GM12878 (cell line): ENCODE measurements around the gene PPP2R3B. TPM values are rescaled to one million over a fixed set of nuclear protein-coding genes. Genes with fewer than 3 reads are reported as not detected.

Experiments
- ATAC-seq: fragments of 200-7000 bp; cut with Tn5 transposase; 3 replicates; pipeline ENCODE4 v1.9.1; 2020; ENCODE audit warnings: mild to moderate bottlenecking, moderate library complexity
- BruUV-seq: library from RNA; stranded (reverse); fragments of 400-500 nt; replicated peaks from 2 replicates; lab custom pipeline; 2021; lab: Mats Ljungman, UMichigan
- CTCF ChIA-PET: fragments of 300-600 bp; sonication (Branson Sonifier 250); formaldehyde crosslinking; extraction: SDS; loops from one replicate; lab custom pipeline; 2021; ENCODE audit warnings: inconsistent platforms; lab: Yijun Ruan, JAX
- POLR2A ChIA-PET: fragments of 350-600 bp; formaldehyde crosslinking; extraction: SDS; loops from one replicate; lab custom pipeline; 2021; ENCODE audit warnings: inconsistent platforms; lab: Charles Lee
- RAD21 ChIA-PET: fragments of 300-600 bp; sonication (Branson Sonifier 250); formaldehyde crosslinking; loops from one replicate; lab custom pipeline; 2023; ENCODE audit warnings: antibody characterized with exemption; ENCODE audit not compliant: unreplicated experiment; lab: Charles Lee
- SMC1A ChIA-PET: fragments of 300-600 bp; sonication (Branson Sonifier 250); formaldehyde crosslinking; loops from one replicate; lab custom pipeline; 2023; ENCODE audit not compliant: unreplicated experiment, uncharacterized antibody; lab: Charles Lee
- DNase-seq: peaks from one replicate; pipeline ENCODE4 v3.0.0-alpha.2; 2011; ENCODE audit warnings: low read depth, low spot score
- FAIRE-seq: peaks from 3 replicates; lab custom pipeline; 2011; peaks lifted over from hg19 to GRCh38; lab: Jason Lieb, UNC
- H2AFZ ChIP-seq: 2 replicates; pipeline ENCODE4 v1.6.0; 2011; ENCODE audit warnings: low read depth, low read length, control low read depth; ENCODE audit not compliant: control insufficient read depth
- H3K27ac ChIP-seq: 2 replicates; pipeline ENCODE4 v1.5.1; 2011; ENCODE audit warnings: control low read depth; ENCODE audit not compliant: control insufficient read depth, insufficient read depth
- H3K27me3 ChIP-seq, 2 experiments: replicated peaks in 1 of 2; 2 replicates each; pipeline versions ENCODE4 v1.6.0 to v1.6.1; 2011; ENCODE audit warnings: low read length in 1 of 2; ENCODE audit not compliant: control insufficient read depth in 2 of 2, insufficient read depth in 2 of 2
- H3K36me3 ChIP-seq, 2 experiments: 2 replicates each; pipeline ENCODE4 v1.5.1; 2011; ENCODE audit warnings: low read length in 1 of 2; ENCODE audit not compliant: control insufficient read depth in 2 of 2, insufficient read depth in 2 of 2
- H3K4me1 ChIP-seq: 2 replicates; pipeline ENCODE4 v1.6.1; 2011; ENCODE audit warnings: mild to moderate bottlenecking, low read length, moderate library complexity, mixed read lengths; ENCODE audit not compliant: control insufficient read depth, insufficient read depth
- H3K4me2 ChIP-seq: 2 replicates; pipeline ENCODE4 v1.6.0; 2011; ENCODE audit warnings: control low read depth; ENCODE audit not compliant: control insufficient read depth, insufficient read depth
- H3K4me3 ChIP-seq: fragments of 200-600 bp; sonication (generic); 2 replicates; pipeline ENCODE4 v1.5.1; 2016
- H3K79me2 ChIP-seq: 2 replicates; pipeline ENCODE4 v1.6.0; 2011; ENCODE audit warnings: low read length; ENCODE audit not compliant: control insufficient read depth, insufficient read depth
- H3K9ac ChIP-seq: 2 replicates; pipeline ENCODE4 v1.8.0; 2011; ENCODE audit warnings: low read length, control low read depth, mixed read lengths; ENCODE audit not compliant: control insufficient read depth, insufficient read depth
- H3K9me3 ChIP-seq: replicated peaks from 3 replicates; pipeline ENCODE4 v1.5.1; 2011; ENCODE audit warnings: mild to moderate bottlenecking, low read length; ENCODE audit not compliant: control insufficient read depth, insufficient read depth
- H4K20me1 ChIP-seq: 2 replicates; pipeline ENCODE4 v1.6.0; 2011; ENCODE audit not compliant: control insufficient read depth, insufficient read depth
- ATF7 ChIP-seq: fragments of 450-650 bp; IDR thresholded peaks from 2 replicates; pipeline ENCODE4 v1.6.1; 2016; ENCODE audit warnings: low read depth, mild to moderate bottlenecking
- BHLHE40 ChIP-seq, 2 experiments: fragments of 450-650 bp in 1 of 2; IDR thresholded peaks; 2 replicates each; pipeline ENCODE4 v1.6.1; 2011 to 2017; ENCODE audit warnings: low read depth in 2 of 2, borderline replicate concordance in 1 of 2, improper control_type of control experiment in 1 of 2, low read length in 1 of 2, mild to moderate bottlenecking in 1 of 2
- CBX3 ChIP-seq: fragments of 200-600 bp; sonication (generic); IDR thresholded peaks from 2 replicates; pipeline ENCODE4 v1.6.1; 2016; ENCODE audit warnings: low read depth, borderline replicate concordance
- CREB1 ChIP-seq: IDR thresholded peaks from 2 replicates; pipeline ENCODE4 v1.6.1; 2012; ENCODE audit warnings: low read depth, mild to moderate bottlenecking, inconsistent platforms
- EGR1 ChIP-seq, 2 experiments: IDR thresholded peaks; 1 replicate in 1 of 2; 2 replicates in 1 of 2; pipeline ENCODE4 v1.6.1; 2011 to 2012; ENCODE audit warnings: low read depth in 2 of 2, low read length in 2 of 2, borderline replicate concordance in 1 of 2, mild to moderate bottlenecking in 1 of 2, moderate library complexity in 1 of 2
- FOXK2 ChIP-seq: fragments of 450-650 bp; IDR thresholded peaks from 2 replicates; pipeline ENCODE4 v1.6.1; 2017; ENCODE audit warnings: mild to moderate bottlenecking, moderate library complexity
- IKZF1 ChIP-seq: fragments of 450-650 bp; conservative IDR thresholded peaks from 2 replicates; pipeline ENCODE4 v1.6.1; 2017; ENCODE audit warnings: antibody characterized with exemption, mild to moderate bottlenecking
- IKZF2 ChIP-seq, 2 experiments: fragments of 450-650 bp; IDR thresholded peaks; 2 replicates each; pipeline ENCODE4 v1.6.1; 2017; ENCODE audit warnings: mild to moderate bottlenecking in 2 of 2, moderate library complexity in 2 of 2
- KAT2A ChIP-seq: conservative IDR thresholded peaks from 2 replicates; pipeline ENCODE4 v1.6.1; 2011; ENCODE audit warnings: low read depth, low read length; ENCODE audit not compliant: control insufficient read depth
- MYC ChIP-seq: IDR thresholded peaks from 2 replicates; pipeline ENCODE4 v1.6.1; 2011; ENCODE audit warnings: mild to moderate bottlenecking, low read length, moderate library complexity, inconsistent platforms; ENCODE audit not compliant: insufficient read depth, insufficient replicate concordance, insufficient read length, severe bottlenecking
- NFYB ChIP-seq: IDR thresholded peaks from 2 replicates; pipeline ENCODE4 v1.6.1; 2011; ENCODE audit warnings: low read depth, mild to moderate bottlenecking, low read length, improper control_type of control experiment, moderate library complexity; ENCODE audit not compliant: insufficient read depth
- RAD51 ChIP-seq: fragments of 450-650 bp; IDR thresholded peaks from 2 replicates; pipeline ENCODE4 v1.6.1; 2016; ENCODE audit warnings: moderate library complexity, mild to moderate bottlenecking, inconsistent platforms
- SMAD5 ChIP-seq: IDR thresholded peaks from 2 replicates; pipeline ENCODE4 v1.6.1; 2016; ENCODE audit warnings: antibody characterized with exemption, low read depth
- SUPT20H ChIP-seq: IDR thresholded peaks from 2 replicates; pipeline ENCODE4 v1.6.1; 2011; ENCODE audit warnings: low read depth, mild to moderate bottlenecking, low read length, moderate library complexity, borderline replicate concordance; ENCODE audit not compliant: control insufficient read depth
- ZNF217 ChIP-seq: fragments of 450-650 bp; IDR thresholded peaks from 2 replicates; pipeline ENCODE4 v1.6.1; 2017; ENCODE audit warnings: antibody characterized with exemption, mild to moderate bottlenecking
- WGBS: methylation state at CpG from one replicate; pipeline ENCODE4 v1.1.6; 2016; ENCODE audit warnings: low lambda C conversion rate; ENCODE audit not compliant: insufficient replicate concordance, insufficient coverage; ENCODE audit errors: missing lambda C conversion rate; 5-methylcytosine and 5-hydroxymethylcytosine counted together
- in situ Hi-C: fragments of 300-500 bp; cut with MboI; formaldehyde crosslinking; loops from 9 replicates; pipeline ENCODE4 v1.14.3; 2018; ENCODE audit warnings: mixed read lengths
- intact Hi-C: fragments of 100-400 bp; cut with micrococcal nuclease; formaldehyde crosslinking; loops from one replicate; pipeline ENCODE4 v1.14.2; 2022; ENCODE audit not compliant: unreplicated experiment
- polyA plus RNA-seq, 11 experiments: library from polyadenylated mRNA; depleted of rRNA in 4 of 11; unstranded in 6 of 11; stranded (reverse) in 5 of 11; fragments of >200 nt; fragmentation: Nextera tagmentation in 4 of 11; fragmentation: Illumina TruSeq in 1 of 11; extraction: Ambion mirVana in 4 of 11; extraction: Trizol in 1 of 11; gene quantifications; 1 replicate in 1 of 11; 2 replicates in 10 of 11; pipeline versions ENCODE4 v1.2.1 to v1.2.3, GENCODE V29; 2011 to 2016; ENCODE audit warnings: inconsistent platforms in 2 of 11, missing spikeins in 2 of 11, low read depth in 1 of 11
- total RNA-seq, 4 experiments: library from RNA; depleted of rRNA in 3 of 4; stranded (reverse); fragments of >200 nt in 3 of 4; fragmentation: Illumina TruSeq in 1 of 4; extraction: Trizol in 1 of 4; gene quantifications; 2 replicates each; pipeline versions ENCODE4 v1.2.1 to v1.2.3, GENCODE V29; 2013 to 2021
- TF ChIP-seq, protein P1 (sequence below): fragments of 450-650 bp; IDR thresholded peaks from 2 replicates; pipeline ENCODE4 v1.6.1; 2017; ENCODE audit warnings: antibody characterized with exemption, mild to moderate bottlenecking, moderate library complexity
- TF ChIP-seq, protein P2 (sequence below): fragments of 450-650 bp; IDR thresholded peaks from 2 replicates; pipeline ENCODE4 v1.6.1; 2017; ENCODE audit warnings: mild to moderate bottlenecking
- TF ChIP-seq, protein P3 (sequence below): fragments of 450-650 bp; IDR thresholded peaks from 2 replicates; pipeline ENCODE4 v1.6.1; 2018; ENCODE audit warnings: mild to moderate bottlenecking, low read depth, moderate library complexity; ENCODE audit not compliant: partially characterized antibody

PPP2R3B gene
- total and polyA plus RNA-seq, 10 of the 15 experiments (the other 5 are each of a cell fraction or from before 2014, with no cell fraction given): 0.11 to 34.3 (median 9.7) TPM; not detected in 1

DNA sequence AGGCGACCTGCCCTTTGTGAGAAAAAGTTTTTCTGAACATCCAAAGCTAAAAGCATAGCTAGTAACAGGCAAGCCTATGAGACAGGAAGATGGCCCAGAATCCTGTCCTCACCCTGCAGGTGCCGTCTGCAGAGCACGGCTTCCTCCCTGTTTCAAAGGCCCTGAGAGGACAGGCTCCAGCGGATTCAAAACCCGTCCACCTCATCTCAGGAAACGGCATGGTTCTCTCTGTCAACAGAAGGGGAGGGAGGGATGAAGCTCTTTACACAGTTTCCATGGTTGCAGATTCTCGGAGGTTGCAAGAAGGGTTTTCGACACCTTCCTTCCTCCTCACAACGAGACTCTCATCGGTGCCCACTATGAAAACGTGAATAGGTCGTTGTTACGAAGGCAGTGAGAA is 8.3 kb downstream of the PPP2R3B start:
- SMC1A ChIA-PET: no interaction called here
- RAD21 ChIA-PET: no interaction called here
- FAIRE-seq: no peak
- H3K9me3 ChIP-seq: no peaks in the 10 kb centered on the region
- H3K9ac ChIP-seq: no peak overlapping the region
- BruUV-seq: no TSS peak
- 0 out of 2 replicates have a peak, but pooled peaks cover 2% of the 10 kb centered on the region for H4K20me1 ChIP-seq
- in situ Hi-C loops (no loop called here), intact Hi-C loops (no loop called here)
- no peaks in the 10 kb centered on the region for H3K36me3 ChIP-seq
- ATAC-seq: no peak
- WGBS: 15% methylated on average over 13 of the region's 13 CpGs
- H3K4me2 ChIP-seq: no peak overlapping the region
- H3K4me3 ChIP-seq: no peak overlapping the region
- H3K27me3 ChIP-seq: peaks cover 2 to 6% of the 10 kb centered on the region in 2 experiments; a peak in 2 of 4 replicates
- no peaks in the 10 kb centered on the region for H3K4me1 ChIP-seq
- no peak for TF ChIP-seq CREB1
- TF ChIP-seq FOXK2: no peak
- TF ChIP-seq CBX3: no peak
- no peak for TF ChIP-seq IKZF2 (IDR thresholded peaks at IDR 0.05)
- TF ChIP-seq RAD51: no peak
- TF ChIP-seq, protein P1, sequence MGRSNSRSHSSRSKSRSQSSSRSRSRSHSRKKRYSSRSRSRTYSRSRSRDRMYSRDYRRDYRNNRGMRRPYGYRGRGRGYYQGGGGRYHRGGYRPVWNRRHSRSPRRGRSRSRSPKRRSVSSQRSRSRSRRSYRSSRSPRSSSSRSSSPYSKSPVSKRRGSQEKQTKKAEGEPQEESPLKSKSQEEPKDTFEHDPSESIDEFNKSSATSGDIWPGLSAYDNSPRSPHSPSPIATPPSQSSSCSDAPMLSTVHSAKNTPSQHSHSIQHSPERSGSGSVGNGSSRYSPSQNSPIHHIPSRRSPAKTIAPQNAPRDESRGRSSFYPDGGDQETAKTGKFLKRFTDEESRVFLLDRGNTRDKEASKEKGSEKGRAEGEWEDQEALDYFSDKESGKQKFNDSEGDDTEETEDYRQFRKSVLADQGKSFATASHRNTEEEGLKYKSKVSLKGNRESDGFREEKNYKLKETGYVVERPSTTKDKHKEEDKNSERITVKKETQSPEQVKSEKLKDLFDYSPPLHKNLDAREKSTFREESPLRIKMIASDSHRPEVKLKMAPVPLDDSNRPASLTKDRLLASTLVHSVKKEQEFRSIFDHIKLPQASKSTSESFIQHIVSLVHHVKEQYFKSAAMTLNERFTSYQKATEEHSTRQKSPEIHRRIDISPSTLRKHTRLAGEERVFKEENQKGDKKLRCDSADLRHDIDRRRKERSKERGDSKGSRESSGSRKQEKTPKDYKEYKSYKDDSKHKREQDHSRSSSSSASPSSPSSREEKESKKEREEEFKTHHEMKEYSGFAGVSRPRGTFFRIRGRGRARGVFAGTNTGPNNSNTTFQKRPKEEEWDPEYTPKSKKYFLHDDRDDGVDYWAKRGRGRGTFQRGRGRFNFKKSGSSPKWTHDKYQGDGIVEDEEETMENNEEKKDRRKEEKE: no peak
- no peak for TF ChIP-seq SUPT20H
- no peak for TF ChIP-seq KAT2A
- no peak for TF ChIP-seq EGR1 (IDR thresholded peaks at IDR 0.05; ENCODE audit: borderline replicate concordance in 1 of 2, low read depth in 2 of 2, low read length in 2 of 2)
- no peak for TF ChIP-seq IKZF1
- TF ChIP-seq, protein P2, sequence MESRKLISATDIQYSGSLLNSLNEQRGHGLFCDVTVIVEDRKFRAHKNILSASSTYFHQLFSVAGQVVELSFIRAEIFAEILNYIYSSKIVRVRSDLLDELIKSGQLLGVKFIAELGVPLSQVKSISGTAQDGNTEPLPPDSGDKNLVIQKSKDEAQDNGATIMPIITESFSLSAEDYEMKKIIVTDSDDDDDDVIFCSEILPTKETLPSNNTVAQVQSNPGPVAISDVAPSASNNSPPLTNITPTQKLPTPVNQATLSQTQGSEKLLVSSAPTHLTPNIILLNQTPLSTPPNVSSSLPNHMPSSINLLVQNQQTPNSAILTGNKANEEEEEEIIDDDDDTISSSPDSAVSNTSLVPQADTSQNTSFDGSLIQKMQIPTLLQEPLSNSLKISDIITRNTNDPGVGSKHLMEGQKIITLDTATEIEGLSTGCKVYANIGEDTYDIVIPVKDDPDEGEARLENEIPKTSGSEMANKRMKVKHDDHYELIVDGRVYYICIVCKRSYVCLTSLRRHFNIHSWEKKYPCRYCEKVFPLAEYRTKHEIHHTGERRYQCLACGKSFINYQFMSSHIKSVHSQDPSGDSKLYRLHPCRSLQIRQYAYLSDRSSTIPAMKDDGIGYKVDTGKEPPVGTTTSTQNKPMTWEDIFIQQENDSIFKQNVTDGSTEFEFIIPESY: no peak
- TF ChIP-seq MYC: no peak
- no peak for TF ChIP-seq ZNF217
- TF ChIP-seq BHLHE40 (IDR thresholded peaks at IDR 0.05; ENCODE audit: borderline replicate concordance in 1 of 2, low read depth in 2 of 2, low read length in 1 of 2): no peak
- no peak for TF ChIP-seq NFYB
- no peak for TF ChIP-seq ATF7
- no peak for TF ChIP-seq SMAD5
- TF ChIP-seq, protein P3, sequence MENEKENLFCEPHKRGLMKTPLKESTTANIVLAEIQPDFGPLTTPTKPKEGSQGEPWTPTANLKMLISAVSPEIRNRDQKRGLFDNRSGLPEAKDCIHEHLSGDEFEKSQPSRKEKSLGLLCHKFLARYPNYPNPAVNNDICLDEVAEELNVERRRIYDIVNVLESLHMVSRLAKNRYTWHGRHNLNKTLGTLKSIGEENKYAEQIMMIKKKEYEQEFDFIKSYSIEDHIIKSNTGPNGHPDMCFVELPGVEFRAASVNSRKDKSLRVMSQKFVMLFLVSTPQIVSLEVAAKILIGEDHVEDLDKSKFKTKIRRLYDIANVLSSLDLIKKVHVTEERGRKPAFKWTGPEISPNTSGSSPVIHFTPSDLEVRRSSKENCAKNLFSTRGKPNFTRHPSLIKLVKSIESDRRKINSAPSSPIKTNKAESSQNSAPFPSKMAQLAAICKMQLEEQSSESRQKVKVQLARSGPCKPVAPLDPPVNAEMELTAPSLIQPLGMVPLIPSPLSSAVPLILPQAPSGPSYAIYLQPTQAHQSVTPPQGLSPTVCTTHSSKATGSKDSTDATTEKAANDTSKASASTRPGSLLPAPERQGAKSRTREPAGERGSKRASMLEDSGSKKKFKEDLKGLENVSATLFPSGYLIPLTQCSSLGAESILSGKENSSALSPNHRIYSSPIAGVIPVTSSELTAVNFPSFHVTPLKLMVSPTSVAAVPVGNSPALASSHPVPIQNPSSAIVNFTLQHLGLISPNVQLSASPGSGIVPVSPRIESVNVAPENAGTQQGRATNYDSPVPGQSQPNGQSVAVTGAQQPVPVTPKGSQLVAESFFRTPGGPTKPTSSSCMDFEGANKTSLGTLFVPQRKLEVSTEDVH: no peak
- POLR2A ChIA-PET: no interaction called here
- DNase-seq: no peak
- H2AFZ ChIP-seq: no peak overlapping the region
- CTCF ChIA-PET: no interaction called here
- H3K27ac ChIP-seq: no peak overlapping the region
- H3K79me2 ChIP-seq: no peaks in the 10 kb centered on the region
